Measurements from ENCODE around the gene LGR5.
"Not testable (repeated sequence)": the region's sequence is repeated elsewhere in the genome, so short reads cannot be mapped to it uniquely, and the experiment has no call there.

The LGR5 gene

DNA sequence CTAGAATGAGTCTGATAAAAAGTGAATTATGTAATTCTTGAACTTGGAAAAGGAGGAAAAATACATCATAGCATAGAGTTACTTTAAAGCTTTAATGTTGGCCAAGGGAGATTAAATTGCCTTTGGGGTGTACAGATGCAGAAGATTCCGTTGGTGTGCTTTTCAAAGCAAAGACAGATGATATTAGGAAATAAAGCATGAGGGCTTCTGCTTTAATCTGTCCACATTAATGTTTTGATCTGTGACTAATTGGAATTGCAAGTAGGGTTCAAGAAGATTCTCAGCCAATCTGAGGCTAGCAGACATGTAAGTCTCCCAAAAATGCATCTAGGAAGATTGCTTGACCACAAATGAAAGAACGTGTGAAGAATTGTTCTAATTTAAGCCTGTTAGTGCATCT, 35.2 kb downstream of the LGR5 start:
- DNase-seq, result no peak
- peaks cover 3% of the 10 kb centered on the region; the same call in 1 of the 2 replicates for H3K4me1 ChIP-seq
- H3K36me3 ChIP-seq, result peaks cover 4% of the 10 kb centered on the region
- no peaks in the 10 kb centered on the region for H3K9me3 ChIP-seq
- H3K4me3 ChIP-seq (ENCODE audit: low read depth, low read length), result no peak overlapping the region
- TF ChIP-seq, protein P1, sequence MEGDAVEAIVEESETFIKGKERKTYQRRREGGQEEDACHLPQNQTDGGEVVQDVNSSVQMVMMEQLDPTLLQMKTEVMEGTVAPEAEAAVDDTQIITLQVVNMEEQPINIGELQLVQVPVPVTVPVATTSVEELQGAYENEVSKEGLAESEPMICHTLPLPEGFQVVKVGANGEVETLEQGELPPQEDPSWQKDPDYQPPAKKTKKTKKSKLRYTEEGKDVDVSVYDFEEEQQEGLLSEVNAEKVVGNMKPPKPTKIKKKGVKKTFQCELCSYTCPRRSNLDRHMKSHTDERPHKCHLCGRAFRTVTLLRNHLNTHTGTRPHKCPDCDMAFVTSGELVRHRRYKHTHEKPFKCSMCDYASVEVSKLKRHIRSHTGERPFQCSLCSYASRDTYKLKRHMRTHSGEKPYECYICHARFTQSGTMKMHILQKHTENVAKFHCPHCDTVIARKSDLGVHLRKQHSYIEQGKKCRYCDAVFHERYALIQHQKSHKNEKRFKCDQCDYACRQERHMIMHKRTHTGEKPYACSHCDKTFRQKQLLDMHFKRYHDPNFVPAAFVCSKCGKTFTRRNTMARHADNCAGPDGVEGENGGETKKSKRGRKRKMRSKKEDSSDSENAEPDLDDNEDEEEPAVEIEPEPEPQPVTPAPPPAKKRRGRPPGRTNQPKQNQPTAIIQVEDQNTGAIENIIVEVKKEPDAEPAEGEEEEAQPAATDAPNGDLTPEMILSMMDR (IDR thresholded peaks at IDR 0.05; ENCODE audit: low read depth, low read length), result no peak
- H3K27me3 ChIP-seq, result no peaks in the 10 kb centered on the region

DNA sequence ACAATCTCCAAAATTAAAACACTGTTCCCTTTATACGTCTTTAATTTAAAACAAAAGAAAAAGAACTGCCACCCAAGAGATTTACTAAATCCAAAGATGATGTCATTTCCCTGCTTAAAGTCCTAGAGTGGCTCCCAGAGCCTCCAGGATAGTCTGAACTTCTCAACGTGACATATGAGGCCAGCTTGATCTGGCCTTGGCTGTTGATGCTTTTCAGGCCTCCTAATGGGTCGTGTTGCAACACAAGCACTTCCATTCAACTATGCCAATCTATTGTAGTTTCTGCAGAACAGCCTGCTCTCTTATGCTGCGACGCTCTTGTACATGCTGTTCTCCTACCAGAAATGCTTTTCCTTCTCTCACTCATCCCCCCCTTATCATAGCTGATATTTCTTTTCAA, 35.7 kb downstream of the LGR5 start:
- Histone ChIP-seq H3K4me1 (peaks cover 3% of the 10 kb centered on the region; the same call in 1 of the 2 replicates), H3K9me3 (no peaks in the 10 kb centered on the region), H3K27me3 (no peaks in the 10 kb centered on the region), H3K36me3 (peaks cover 4% of the 10 kb centered on the region), H3K4me3 (ENCODE audit: low read depth, low read length) (no peak overlapping the region)
- DNase-seq, result no peak
- TF ChIP-seq, protein P1 (IDR thresholded peaks at IDR 0.05; ENCODE audit: low read depth, low read length), result no peak

GRCh38 chr12:71476513-71476912, 36.9 kb downstream of the LGR5 start:
- Histone ChIP-seq H3K27me3 (no peaks in the 10 kb centered on the region), H3K9me3 (no peaks in the 10 kb centered on the region), H3K4me1 (peaks cover 3% of the 10 kb centered on the region; the same call in 1 of the 2 replicates), H3K36me3 (peaks cover 4% of the 10 kb centered on the region), H3K4me3 (ENCODE audit: low read depth, low read length) (no peak overlapping the region)
- DNase-seq, result no peak
- TF ChIP-seq, protein P1 (IDR thresholded peaks at IDR 0.05; ENCODE audit: low read depth, low read length), result no peak

- DNase-seq, result no peak
- H3K36me3 ChIP-seq, result peaks cover 4% of the 10 kb centered on the region
- TF ChIP-seq, protein P1 (IDR thresholded peaks at IDR 0.05; ENCODE audit: low read depth, low read length), result no peak
- H3K9me3 ChIP-seq, result no peaks in the 10 kb centered on the region
- no peaks in the 10 kb centered on the region for H3K27me3 ChIP-seq
- peaks cover 3% of the 10 kb centered on the region; the same call in 1 of the 2 replicates for H3K4me1 ChIP-seq
- H3K4me3 ChIP-seq (ENCODE audit: low read depth, low read length), result no peak overlapping the region
Measured at GRCh38 chr12:71477609-71478008, 38.0 kb downstream of the LGR5 start.

- H3K27me3 ChIP-seq, result no peaks in the 10 kb centered on the region
- H3K9me3 ChIP-seq, result no peaks in the 10 kb centered on the region
- peaks cover 4% of the 10 kb centered on the region for H3K36me3 ChIP-seq
- H3K4me3 ChIP-seq (ENCODE audit: low read depth, low read length), result no peak overlapping the region
- H3K4me1 ChIP-seq, result peaks cover 3% of the 10 kb centered on the region; the same call in 1 of the 2 replicates
- TF ChIP-seq, protein P1 (IDR thresholded peaks at IDR 0.05; ENCODE audit: low read depth, low read length), result 0 out of 2 replicates have a peak, but pooled peaks have one; percentile 4
- DNase-seq, result no peak
Measured at GRCh38 chr12:71478270-71478669, 38.7 kb downstream of the LGR5 start.

GRCh38 chr12:71484272-71484905, 44.8 kb downstream of the LGR5 start:
- Histone ChIP-seq H3K4me3 (ENCODE audit: low read depth, low read length) (no peak overlapping the region), H3K9me3 (no peaks in the 10 kb centered on the region), H3K4me1 (no peaks in the 10 kb centered on the region), H3K36me3 (no peaks in the 10 kb centered on the region), H3K27me3 (no peaks in the 10 kb centered on the region)
- DNase-seq, result no peak
- TF ChIP-seq, protein P1 (IDR thresholded peaks at IDR 0.05; ENCODE audit: low read depth, low read length), result no peak

DNA sequence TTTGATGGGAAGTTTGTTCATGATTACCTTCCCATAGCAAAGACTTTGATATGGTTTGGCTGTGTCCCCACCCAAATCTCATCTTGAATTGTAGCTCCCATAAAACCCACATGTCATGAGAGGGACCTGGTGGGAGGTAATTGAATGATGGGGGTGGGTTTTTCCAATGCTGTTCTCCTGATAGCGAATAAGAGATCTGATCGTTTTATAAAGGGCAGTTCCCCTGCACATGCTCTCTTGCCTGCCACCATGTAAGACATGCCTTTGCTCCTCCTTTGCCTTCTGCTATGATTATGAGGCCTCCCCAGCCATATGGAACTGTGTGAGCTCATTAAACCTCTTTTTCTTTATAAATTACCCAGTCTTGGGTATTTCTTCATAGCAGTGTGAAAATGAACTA, 51.2 kb downstream of the LGR5 start:
- not testable (repeated sequence) for H3K36me3 ChIP-seq; DNase-seq; H3K27me3 ChIP-seq; H3K9me3 ChIP-seq; H3K4me1 ChIP-seq; H3K4me3 ChIP-seq (ENCODE audit: low read depth, low read length)

Measured in BE2C (cell line).